ENCODE results near the gene COL4A2. TPM values are rescaled to one million over a fixed set of nuclear protein-coding genes. Genes with fewer than 3 reads are reported as not detected.
A peak's percentile ranks its signal among the peaks of the same experiment; 100 is the strongest.

The COL4A2 gene
- total RNA-seq, 1 donor from 2014 or later, result not detected

- peaks cover 9% of the 10 kb centered on the region for H3K4me1 Mint-ChIP-seq (ENCODE audit: low read depth)
- intact Hi-C loops (cut with micrococcal nuclease), result loop anchor here (1.0 to 10.0 kb wide), 4 partner anchors 9 to 1452 kb away; no protein-coding TSS in a partner anchor
Observed at GRCh38 chr13:110412132-110412914, 105.2 kb downstream of the COL4A2 start.

GRCh38 chr13:110413016-110413675 is 106.1 kb downstream of the COL4A2 start:
- intact Hi-C loops (cut with micrococcal nuclease), result loop anchor here (2.0 to 10.0 kb wide), 2 partner anchors 68 to 1452 kb away; no protein-coding TSS in a partner anchor
- Mint-ChIP-seq H3K36me3 (ENCODE audit: low read depth) (no peaks in the 10 kb centered on the region), H3K9me3 (no peaks in the 10 kb centered on the region), H3K27ac (no peak overlapping the region), H3K27me3 (ENCODE audit: low read depth) (peaks cover 69% of the 10 kb centered on the region), H3K4me1 (ENCODE audit: low read depth) (peaks cover 9% of the 10 kb centered on the region), H3K4me3 (ENCODE audit: low read depth) (no peak overlapping the region)
- DNase-seq (ENCODE audit: low spot score), result no peak

More at GRCh38 chr13:110412132-110412914, 105.2 kb downstream of the COL4A2 start:
- H3K36me3 Mint-ChIP-seq (ENCODE audit: low read depth), result no peaks in the 10 kb centered on the region
- peak; percentile 49 for DNase-seq (ENCODE audit: low spot score)
- H3K27me3 Mint-ChIP-seq (ENCODE audit: low read depth), result peaks cover 68% of the 10 kb centered on the region
- no peaks in the 10 kb centered on the region for H3K9me3 Mint-ChIP-seq
- H3K27ac Mint-ChIP-seq, result no peak overlapping the region
- H3K4me3 Mint-ChIP-seq (ENCODE audit: low read depth), result no peak overlapping the region

- no peak for DNase-seq (ENCODE audit: low spot score)
- no peak overlapping the region for H3K4me3 Mint-ChIP-seq (ENCODE audit: low read depth)
- peaks cover 71% of the 10 kb centered on the region for H3K27me3 Mint-ChIP-seq (ENCODE audit: low read depth)
- H3K27ac Mint-ChIP-seq, result no peak overlapping the region
- H3K4me1 Mint-ChIP-seq (ENCODE audit: low read depth), result peaks cover 9% of the 10 kb centered on the region
- intact Hi-C loops (cut with micrococcal nuclease), result loop anchor here (2.0 to 10.0 kb wide), 2 partner anchors 69 to 1453 kb away; no protein-coding TSS in a partner anchor
- no peaks in the 10 kb centered on the region for H3K36me3 Mint-ChIP-seq (ENCODE audit: low read depth)
- no peaks in the 10 kb centered on the region for H3K9me3 Mint-ChIP-seq
Observed at GRCh38 chr13:110413676-110414040, 106.6 kb downstream of the COL4A2 start.

- no peak for DNase-seq (ENCODE audit: low spot score)
- no peak overlapping the region for H3K27ac Mint-ChIP-seq
- no peaks in the 10 kb centered on the region for H3K36me3 Mint-ChIP-seq (ENCODE audit: low read depth)
- H3K9me3 Mint-ChIP-seq, result no peaks in the 10 kb centered on the region
- no peak overlapping the region for H3K4me3 Mint-ChIP-seq (ENCODE audit: low read depth)
- intact Hi-C loops (cut with micrococcal nuclease), result loop anchor here (10.0 kb wide), 1 partner anchor 69 kb away; no protein-coding TSS in a partner anchor
- peaks cover 72% of the 10 kb centered on the region for H3K27me3 Mint-ChIP-seq (ENCODE audit: low read depth)
- peaks cover 9% of the 10 kb centered on the region for H3K4me1 Mint-ChIP-seq (ENCODE audit: low read depth)
Observed at GRCh38 chr13:110414283-110414682, 107.2 kb downstream of the COL4A2 start.

- H3K4me3 Mint-ChIP-seq (ENCODE audit: low read depth), result no peak overlapping the region
- intact Hi-C loops (cut with micrococcal nuclease), result loop anchor here (10.0 kb wide), 1 partner anchor 70 kb away; no protein-coding TSS in a partner anchor
- H3K27me3 Mint-ChIP-seq (ENCODE audit: low read depth), result peaks cover 71% of the 10 kb centered on the region
- no peak for DNase-seq (ENCODE audit: low spot score)
- H3K9me3 Mint-ChIP-seq, result no peaks in the 10 kb centered on the region
- peaks cover 7% of the 10 kb centered on the region for H3K4me1 Mint-ChIP-seq (ENCODE audit: low read depth)
- H3K27ac Mint-ChIP-seq, result no peak overlapping the region
- H3K36me3 Mint-ChIP-seq (ENCODE audit: low read depth), result no peaks in the 10 kb centered on the region
Observed at GRCh38 chr13:110414931-110415330, 107.8 kb downstream of the COL4A2 start.

GRCh38 chr13:110415669-110416068 is 108.6 kb downstream of the COL4A2 start:
- Mint-ChIP-seq H3K4me1 (ENCODE audit: low read depth) (peaks cover 7% of the 10 kb centered on the region), H3K9me3 (no peaks in the 10 kb centered on the region), H3K4me3 (ENCODE audit: low read depth) (no peak overlapping the region), H3K36me3 (ENCODE audit: low read depth) (no peaks in the 10 kb centered on the region), H3K27me3 (ENCODE audit: low read depth) (peaks cover 71% of the 10 kb centered on the region), H3K27ac (no peak overlapping the region)
- intact Hi-C loops (cut with micrococcal nuclease), result loop anchor here (10.0 kb wide), 1 partner anchor 71 kb away; no protein-coding TSS in a partner anchor
- no peak for DNase-seq (ENCODE audit: low spot score)

- Mint-ChIP-seq H3K27me3 (ENCODE audit: low read depth) (peaks cover 73% of the 10 kb centered on the region), H3K9me3 (no peaks in the 10 kb centered on the region), H3K36me3 (ENCODE audit: low read depth) (no peaks in the 10 kb centered on the region), H3K27ac (no peak overlapping the region), H3K4me1 (ENCODE audit: low read depth) (peaks cover 12% of the 10 kb centered on the region), H3K4me3 (ENCODE audit: low read depth) (no peak overlapping the region)
- intact Hi-C loops (cut with micrococcal nuclease), result loop anchor here (10.0 kb wide), 1 partner anchor 72 kb away; no protein-coding TSS in a partner anchor
- no peak for DNase-seq (ENCODE audit: low spot score)
Observed at GRCh38 chr13:110416131-110417025, 109.3 kb downstream of the COL4A2 start.

GRCh38 chr13:110418944-110419343 is 111.9 kb downstream of the COL4A2 start:
- H3K4me3 Mint-ChIP-seq (ENCODE audit: low read depth), result no peak overlapping the region
- peaks cover 13% of the 10 kb centered on the region for H3K4me1 Mint-ChIP-seq (ENCODE audit: low read depth)
- intact Hi-C loops (cut with micrococcal nuclease), result loop anchor here (10.0 kb wide), 1 partner anchor 74 kb away; no protein-coding TSS in a partner anchor
- peaks cover 82% of the 10 kb centered on the region for H3K27me3 Mint-ChIP-seq (ENCODE audit: low read depth)
- no peak for DNase-seq (ENCODE audit: low spot score)
- H3K9me3 Mint-ChIP-seq, result no peaks in the 10 kb centered on the region
- H3K36me3 Mint-ChIP-seq (ENCODE audit: low read depth), result no peaks in the 10 kb centered on the region
- H3K27ac Mint-ChIP-seq, result no peak overlapping the region

- no peak overlapping the region for H3K4me3 Mint-ChIP-seq (ENCODE audit: low read depth)
- DNase-seq (ENCODE audit: low spot score), result no peak
- H3K27ac Mint-ChIP-seq, result no peak overlapping the region
- H3K4me1 Mint-ChIP-seq (ENCODE audit: low read depth), result peaks cover 13% of the 10 kb centered on the region
- H3K27me3 Mint-ChIP-seq (ENCODE audit: low read depth), result peaks cover 80% of the 10 kb centered on the region
- no peaks in the 10 kb centered on the region for H3K9me3 Mint-ChIP-seq
- no peaks in the 10 kb centered on the region for H3K36me3 Mint-ChIP-seq (ENCODE audit: low read depth)
- intact Hi-C loops (cut with micrococcal nuclease), result loop anchor here (10.0 kb wide), 1 partner anchor 75 kb away; no protein-coding TSS in a partner anchor
Observed at GRCh38 chr13:110419381-110419791, 112.3 kb downstream of the COL4A2 start.

- no peak for DNase-seq (ENCODE audit: low spot score)
- Mint-ChIP-seq H3K4me1 (ENCODE audit: low read depth) (peaks cover 13% of the 10 kb centered on the region), H3K36me3 (ENCODE audit: low read depth) (no peaks in the 10 kb centered on the region), H3K9me3 (no peaks in the 10 kb centered on the region), H3K27ac (no peak overlapping the region), H3K4me3 (ENCODE audit: low read depth) (no peak overlapping the region), H3K27me3 (ENCODE audit: low read depth) (peaks cover 77% of the 10 kb centered on the region)
- intact Hi-C loops (cut with micrococcal nuclease), result loop anchor here (5.0 to 10.0 kb wide), 2 partner anchors 75 to 142 kb away; partner anchors contain the start of gene RAB20
Observed at GRCh38 chr13:110419946-110420345, 112.9 kb downstream of the COL4A2 start.

- Mint-ChIP-seq H3K27me3 (ENCODE audit: low read depth) (peaks cover 83% of the 10 kb centered on the region), H3K27ac (no peak overlapping the region), H3K9me3 (no peaks in the 10 kb centered on the region), H3K4me1 (ENCODE audit: low read depth) (peaks cover 13% of the 10 kb centered on the region), H3K36me3 (ENCODE audit: low read depth) (no peaks in the 10 kb centered on the region), H3K4me3 (ENCODE audit: low read depth) (no peak overlapping the region)
- intact Hi-C loops (cut with micrococcal nuclease), result loop anchor here (1.0 to 5.0 kb wide), 3 partner anchors 8 to 142 kb away; partner anchors contain the start of gene RAB20
- no peak for DNase-seq (ENCODE audit: low spot score)
Observed at GRCh38 chr13:110420626-110421025, 113.5 kb downstream of the COL4A2 start.

- intact Hi-C loops (cut with micrococcal nuclease), result loop anchor here (1.0 to 5.0 kb wide), 3 partner anchors 9 to 141 kb away; partner anchors contain the start of gene RAB20
- H3K27me3 Mint-ChIP-seq (ENCODE audit: low read depth), result peaks cover 83% of the 10 kb centered on the region
- no peak overlapping the region for H3K4me3 Mint-ChIP-seq (ENCODE audit: low read depth)
Observed at GRCh38 chr13:110421061-110421460, 114.0 kb downstream of the COL4A2 start.

More at GRCh38 chr13:110421061-110421460, 114.0 kb downstream of the COL4A2 start:
- H3K27ac Mint-ChIP-seq, result no peak overlapping the region
- DNase-seq (ENCODE audit: low spot score), result no peak
- no peaks in the 10 kb centered on the region for H3K9me3 Mint-ChIP-seq
- H3K4me1 Mint-ChIP-seq (ENCODE audit: low read depth), result peaks cover 13% of the 10 kb centered on the region
- H3K36me3 Mint-ChIP-seq (ENCODE audit: low read depth), result no peaks in the 10 kb centered on the region

All from activated T-helper 2 cell treated with anti-CD3 and anti-CD28 coated beads, Interferon-gamma antibody, Interleukin-2, Interleukin-4, amounts not matched to agents 10 μg/mL and 5 μg/mL and 100 μg/mL, durations not matched to agents 14 hours and 24 hours and 36 hours (primary cell).